Inferior parietal cortex (tissue), 1 donor: Measurements from ENCODE around the gene DPEP1.

Source experiments
- DNase-seq: peaks from one replicate; pipeline ENCODE4 v3.0.0-alpha.2; 2016; ENCODE audit errors: extremely low spot score

DPEP1 gene

DNA sequence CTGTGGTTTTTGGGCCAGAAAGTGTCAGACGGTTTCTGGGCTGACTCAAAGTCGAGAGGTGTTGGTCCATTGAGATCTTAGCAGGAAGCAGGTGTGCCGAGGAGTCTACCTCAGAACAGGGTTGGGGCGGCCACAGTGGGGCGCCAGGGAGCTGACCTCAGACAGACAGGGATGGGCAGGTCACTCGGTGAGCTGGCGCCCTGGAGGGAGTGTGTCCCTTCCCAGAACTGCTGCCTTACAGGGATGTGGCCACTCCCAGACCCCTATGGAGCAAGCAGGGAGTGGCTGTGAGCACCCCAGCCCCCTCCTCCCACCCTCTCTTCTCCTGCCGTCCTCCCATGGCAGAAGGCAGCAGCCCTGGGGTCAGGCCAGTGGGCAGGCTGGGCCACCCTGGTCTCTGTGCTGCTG lies 14.0 kb upstream of the DPEP1 start:
- no peak for DNase-seq

GRCh38 chr16:89599902-89600301 lies 13.5 kb upstream of the DPEP1 start:
- DNase-seq = no peak

GRCh38 chr16:89600427-89600826 lies 13.0 kb upstream of the DPEP1 start:
- DNase-seq = no peak

DNA sequence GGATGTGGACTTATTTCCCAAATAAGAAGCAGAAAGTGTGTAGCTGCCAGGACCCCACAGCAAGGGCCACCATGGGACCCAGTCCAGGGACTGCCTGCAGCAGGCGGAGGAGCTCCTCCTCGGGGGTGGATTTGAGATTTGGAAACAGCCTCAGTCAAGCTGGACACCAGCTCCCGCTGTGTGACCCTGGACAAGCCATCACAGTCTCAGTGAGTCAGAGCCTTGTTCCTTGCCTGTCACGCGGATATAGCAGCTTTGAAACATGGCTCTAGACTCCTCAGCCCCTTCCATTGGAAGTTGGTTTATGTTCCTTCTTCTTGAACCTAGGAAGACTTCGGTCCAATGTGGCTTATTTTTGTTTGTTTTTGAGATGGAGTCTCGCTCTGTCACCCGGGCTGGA lies 12.5 kb upstream of the DPEP1 start:
- DNase-seq = no peak

DNA sequence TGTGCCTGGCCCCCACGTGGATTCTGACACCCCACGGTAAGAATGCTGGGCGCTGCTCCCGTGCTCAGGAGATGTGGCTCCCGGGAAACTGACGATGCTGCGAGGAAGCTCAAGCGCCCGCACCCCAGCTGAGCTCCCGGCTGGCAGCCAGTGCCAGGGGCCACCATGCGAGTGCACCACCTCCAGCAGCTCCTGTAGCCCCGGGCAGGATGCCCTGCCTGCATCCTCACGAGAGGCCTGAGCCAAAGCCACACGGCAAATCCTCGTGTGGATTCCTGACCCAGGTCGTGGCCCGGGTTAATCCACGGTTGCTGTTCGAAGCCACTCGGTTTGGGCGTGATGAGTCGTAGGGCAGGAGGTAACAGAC lies 11.6 kb upstream of the DPEP1 start:
- no peak for DNase-seq

DNA sequence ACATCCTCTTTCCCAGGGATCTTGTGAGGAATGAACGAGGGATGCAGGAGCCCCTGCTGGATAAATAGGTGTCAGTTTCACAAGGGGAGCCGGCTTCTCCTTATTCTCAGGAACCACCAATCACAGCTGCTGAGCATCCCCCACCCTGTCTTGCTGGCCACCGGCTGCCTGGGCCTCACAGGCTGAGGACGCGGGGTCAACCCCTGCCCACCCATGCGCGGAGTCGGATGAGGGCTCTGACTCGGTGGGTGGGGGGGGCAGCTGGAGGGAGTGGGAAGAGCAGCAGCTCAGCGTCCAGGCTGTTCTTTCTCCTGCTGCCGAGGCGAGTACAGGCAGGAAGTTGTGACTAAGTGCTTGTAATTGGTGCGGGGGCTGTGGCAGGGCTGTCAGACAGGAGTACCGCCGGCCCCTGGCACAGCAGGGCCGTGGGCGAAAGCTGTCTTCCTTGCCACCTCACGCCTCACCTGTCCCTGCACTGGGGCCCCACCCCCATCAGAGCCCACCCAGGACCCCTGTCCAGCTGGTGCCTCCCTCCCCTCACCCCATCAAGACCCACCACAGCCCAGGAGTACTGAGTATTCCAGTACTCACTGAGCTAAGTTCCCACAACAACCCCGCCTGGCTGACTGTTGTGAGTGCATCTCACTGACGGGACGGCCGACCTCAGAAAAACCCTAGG lies 11.0 kb upstream of the DPEP1 start:
- peak; percentile 21 for DNase-seq

DNA sequence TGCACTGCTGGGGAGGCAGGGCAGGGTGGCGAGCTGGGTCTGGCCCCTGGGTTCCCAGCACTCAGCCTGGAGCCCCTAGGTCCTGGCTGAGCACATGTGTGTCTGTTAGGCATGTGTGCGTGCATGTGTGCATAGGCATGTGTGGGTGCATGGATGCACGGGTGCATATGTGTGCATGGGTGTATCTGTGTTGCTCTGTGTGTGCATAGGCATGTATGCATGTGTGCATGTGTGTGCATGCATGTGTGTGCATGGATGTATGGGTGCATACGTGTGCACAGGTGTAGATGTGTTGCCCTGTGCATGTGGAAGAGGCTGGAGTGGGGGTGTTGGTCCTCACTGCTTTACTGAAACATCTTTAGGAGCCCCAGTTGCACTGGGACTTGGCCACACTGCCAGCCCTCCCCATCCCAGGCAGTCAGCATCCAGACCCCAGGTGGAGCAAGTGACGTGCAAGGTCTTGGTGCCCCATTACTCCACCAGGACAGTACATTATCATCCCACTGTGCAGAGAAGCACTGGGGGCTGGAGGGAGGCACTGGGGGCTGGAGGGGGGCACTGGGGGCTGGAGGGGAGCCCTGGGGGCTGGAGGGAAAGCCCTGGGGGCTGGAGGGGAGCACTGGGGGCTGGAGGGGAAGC lies 10.4 kb upstream of the DPEP1 start:
- no peak for DNase-seq

GRCh38 chr16:89604764-89605163 lies 8.7 kb upstream of the DPEP1 start:
- DNase-seq = no peak

DNA sequence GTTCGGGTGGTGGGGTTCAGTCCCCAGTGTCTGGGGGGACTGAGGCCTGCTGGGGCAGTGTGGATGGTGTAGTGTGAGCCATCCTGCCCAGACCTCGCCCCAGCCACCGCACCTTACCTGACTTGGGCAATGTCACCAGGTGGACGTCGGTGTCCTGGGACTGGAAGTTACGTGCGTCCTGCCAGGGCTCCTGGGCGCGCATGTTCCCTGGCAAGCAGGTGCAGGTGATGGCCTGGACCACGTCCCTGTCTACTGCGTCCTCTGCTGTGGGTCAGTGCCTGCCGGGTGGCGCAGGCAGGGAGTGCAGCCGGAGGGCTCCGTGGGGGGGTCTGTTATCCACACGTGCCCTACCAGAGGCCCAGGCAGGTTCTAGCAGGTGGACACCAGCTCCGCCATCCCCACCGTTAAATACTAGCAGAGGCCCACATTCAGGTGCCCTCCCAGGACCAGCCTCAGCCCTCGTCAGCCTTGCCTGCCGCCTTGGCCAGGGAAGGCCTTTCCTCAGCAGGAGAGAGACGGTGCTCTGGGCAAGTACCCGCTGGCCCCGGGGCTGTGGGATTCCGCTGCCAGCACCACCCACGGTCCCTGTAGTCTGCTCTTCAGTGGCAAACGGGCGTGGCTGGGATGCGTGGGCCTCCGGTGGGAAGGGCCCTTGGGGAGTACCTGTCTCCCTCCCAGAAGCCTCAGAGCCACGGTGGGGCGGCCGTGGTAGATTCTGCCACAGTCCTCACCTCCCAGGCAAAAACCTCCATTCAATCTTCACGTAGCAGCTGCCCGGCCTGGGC lies 8.1 kb upstream of the DPEP1 start:
- no peak for DNase-seq

GRCh38 chr16:89606006-89606405 lies 7.4 kb upstream of the DPEP1 start:
- no peak for DNase-seq

- no peak for DNase-seq
Observed at GRCh38 chr16:89607453-89607852, 6.0 kb upstream of the DPEP1 start.

DNA sequence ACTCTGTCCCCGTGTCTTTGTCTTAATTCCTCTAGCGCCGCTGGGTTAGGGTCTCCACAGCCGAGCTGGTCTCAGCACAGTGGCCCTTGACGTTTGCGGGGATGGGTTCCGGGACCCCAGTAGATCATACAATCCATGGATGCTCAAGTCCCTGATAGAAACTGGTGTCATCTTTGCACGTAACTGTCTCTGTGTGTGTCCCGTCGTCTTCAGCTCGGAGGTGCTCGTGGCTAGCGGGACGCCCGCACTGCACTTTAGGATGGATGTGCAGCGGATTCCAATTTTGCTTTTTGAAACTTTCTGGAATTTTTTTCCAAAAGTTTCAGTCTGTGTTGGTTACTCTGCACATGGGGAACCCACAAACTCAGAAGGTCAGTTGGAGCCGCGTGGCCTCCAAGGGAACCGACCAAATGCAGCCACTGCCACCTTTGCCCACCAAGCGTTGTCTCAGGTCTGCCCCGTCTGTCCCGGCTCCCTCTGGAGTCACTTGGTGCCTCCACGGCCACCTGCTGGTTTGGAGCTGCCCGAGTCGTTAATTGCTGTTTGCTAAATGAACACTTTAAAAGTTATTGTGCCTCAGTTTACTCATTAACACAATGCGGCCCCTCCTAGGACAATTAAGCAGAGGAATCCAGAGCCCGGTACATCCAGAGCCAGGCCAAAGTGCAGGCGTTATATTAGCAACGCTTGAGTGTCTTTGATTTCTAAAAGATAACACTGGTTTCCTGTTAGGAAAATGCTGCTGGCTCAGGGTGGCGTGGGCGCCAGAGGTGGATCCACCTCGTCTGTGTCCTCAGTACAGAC lies 5.3 kb upstream of the DPEP1 start:
- DNase-seq = no peak

DNA sequence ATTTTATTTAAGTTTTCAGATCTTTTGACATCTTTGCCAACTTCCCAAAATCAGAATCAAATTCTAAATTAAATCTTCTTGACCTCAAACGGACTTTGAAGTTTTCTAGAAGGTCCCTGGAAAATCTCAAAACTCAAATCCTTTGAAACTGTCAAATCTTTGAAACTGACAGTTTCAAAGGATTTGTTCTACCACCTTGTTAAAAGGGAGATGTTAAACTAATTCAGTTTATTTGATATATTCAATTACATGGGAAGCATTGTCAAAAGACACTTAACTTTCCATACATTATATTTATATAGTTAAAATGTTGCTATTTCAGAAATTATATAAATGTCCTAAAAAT lies 3.4 kb upstream of the DPEP1 start:
- no peak for DNase-seq

- no peak for DNase-seq
Observed at GRCh38 chr16:89612415-89613166, 851 bp upstream of the DPEP1 start.

- no peak for DNase-seq
Observed at GRCh38 chr16:89613954-89614459, 565 bp downstream of the DPEP1 start.

GRCh38 chr16:89615176-89615575 lies 1.7 kb downstream of the DPEP1 start:
- no peak for DNase-seq

- no peak for DNase-seq
Observed at GRCh38 chr16:89615596-89616090, 2.2 kb downstream of the DPEP1 start.

DNA sequence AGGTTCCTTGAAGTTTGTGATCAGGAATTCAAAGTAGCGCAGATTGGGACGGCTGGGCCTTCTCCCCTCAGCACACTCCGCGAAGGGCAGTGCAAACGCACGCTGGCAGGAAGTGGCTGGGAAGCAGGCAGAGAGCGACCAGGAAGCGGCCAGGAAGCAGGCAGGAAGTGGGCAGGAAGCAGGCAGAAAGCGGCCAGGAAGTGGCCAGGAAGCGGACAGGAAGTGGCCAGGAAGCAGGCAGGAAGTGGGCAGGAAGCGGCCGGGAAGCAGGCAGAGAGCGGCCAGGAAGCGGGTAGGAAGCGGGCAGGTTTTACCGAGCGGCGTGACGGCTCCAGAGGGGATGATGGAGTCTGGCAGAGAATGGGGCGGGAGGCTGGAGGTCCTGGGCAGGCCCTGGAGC lies 3.2 kb downstream of the DPEP1 start:
- no peak for DNase-seq

DNA sequence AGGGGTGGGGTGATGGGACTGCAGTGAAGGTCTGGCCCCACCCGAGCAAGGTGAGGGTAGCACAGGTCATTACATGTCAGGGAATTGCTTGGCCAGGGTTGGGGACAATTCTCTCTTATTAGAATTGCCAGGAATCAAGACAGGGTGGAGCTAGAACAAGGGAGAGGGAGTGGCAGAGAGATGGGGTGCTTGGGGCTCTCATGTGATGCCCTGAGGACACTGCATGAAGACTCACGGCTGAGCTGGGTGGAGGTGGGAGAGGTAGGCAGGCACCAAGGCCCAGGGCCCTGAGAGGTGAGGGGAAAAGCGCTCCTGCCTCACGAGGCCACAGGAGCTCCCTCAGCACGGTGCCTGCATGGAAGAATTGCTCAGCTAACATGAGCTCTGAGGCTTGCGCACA lies 3.6 kb downstream of the DPEP1 start:
- DNase-seq = no peak

DNA sequence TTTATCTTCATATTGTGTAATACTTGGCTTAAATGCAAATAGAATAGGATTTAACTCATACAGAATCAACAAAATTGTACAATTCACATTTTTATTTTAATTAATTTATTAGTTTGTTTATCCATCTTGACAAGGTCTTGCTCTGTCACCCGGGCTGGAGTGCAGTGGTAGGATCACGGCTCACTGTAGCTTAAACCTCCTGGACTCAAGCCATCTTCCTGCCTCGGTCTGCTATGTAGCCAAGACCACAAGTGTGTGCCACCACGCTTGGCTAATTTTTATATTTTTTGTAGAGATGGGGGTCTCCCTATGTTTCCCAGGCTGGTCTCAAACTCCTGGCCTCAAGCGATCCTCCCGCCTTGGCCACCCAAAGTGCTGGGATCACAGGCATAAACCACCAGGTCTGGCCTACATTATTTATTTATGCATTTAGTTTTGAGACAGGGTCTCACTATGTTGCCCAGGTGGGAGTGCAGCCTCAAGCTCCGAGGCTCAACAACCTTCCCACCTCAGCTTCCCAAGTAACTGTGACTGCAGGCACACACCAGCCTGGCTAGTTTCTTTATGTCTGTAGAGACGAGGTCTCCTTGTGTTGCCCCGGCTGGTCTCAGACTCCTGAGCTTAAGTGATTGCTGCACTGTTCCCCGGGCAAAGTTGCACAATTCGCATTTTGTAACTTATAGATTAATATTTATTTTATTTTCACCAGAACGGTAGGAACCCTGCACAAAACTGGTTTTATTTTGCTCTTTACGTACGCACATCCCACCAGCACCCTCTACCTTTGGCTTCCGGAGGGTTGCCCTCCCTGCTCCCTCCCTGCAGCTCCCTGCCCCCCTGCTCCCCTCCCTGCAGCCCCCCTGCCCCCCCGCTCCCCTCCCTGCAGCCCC lies 4.9 kb downstream of the DPEP1 start:
- DNase-seq = no peak
